DND-41 (cell line): ENCODE results near the gene PTPN6.

Source experiments
- EZH2 ChIP-seq: IDR thresholded peaks from 3 replicates; pipeline ENCODE4 v1.6.1; 2012; ENCODE audit warnings: borderline replicate concordance, low read depth, mild to moderate bottlenecking, moderate library complexity, low read length, inconsistent platforms; ENCODE audit not compliant: severe bottlenecking
- TF ChIP-seq, protein P1 (sequence below): IDR thresholded peaks from 2 replicates; pipeline ENCODE4 v1.5.1; 2012; ENCODE audit warnings: borderline replicate concordance, low read length, moderate library complexity, mild to moderate bottlenecking; ENCODE audit not compliant: poor library complexity, severe bottlenecking; ENCODE audit errors: extremely low read depth

DNA sequence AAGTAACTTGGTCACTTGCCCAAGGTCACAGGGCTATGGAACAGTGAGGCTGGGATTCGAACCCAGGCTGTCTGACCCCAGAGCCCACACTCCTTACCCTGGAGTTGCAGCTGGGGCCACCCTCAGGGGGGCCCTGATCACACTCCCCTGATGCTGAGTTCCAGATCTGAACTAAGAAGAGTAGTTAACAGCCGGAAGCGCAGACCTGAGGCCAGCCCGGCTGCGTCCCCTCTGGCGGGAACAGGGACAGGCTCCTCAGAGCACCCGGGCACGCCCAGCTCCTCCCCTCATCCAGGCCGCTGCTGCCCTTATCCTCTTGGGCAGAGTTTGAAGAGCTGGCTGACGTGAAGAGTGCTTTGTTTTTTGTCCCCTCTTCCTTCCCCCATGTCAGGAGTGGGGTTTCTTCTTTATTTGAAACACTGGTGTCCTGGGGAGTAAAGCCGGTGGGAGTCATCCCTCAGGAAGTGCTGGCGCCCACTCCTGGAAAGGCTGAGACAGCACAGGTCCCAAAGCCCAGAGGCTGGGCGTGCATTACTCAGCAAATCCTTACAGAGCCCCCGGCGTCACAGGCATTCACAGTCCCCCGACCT, 10.6 kb downstream of the PTPN6 start:
- TF ChIP-seq EZH2 = no peak
- TF ChIP-seq, protein P1, sequence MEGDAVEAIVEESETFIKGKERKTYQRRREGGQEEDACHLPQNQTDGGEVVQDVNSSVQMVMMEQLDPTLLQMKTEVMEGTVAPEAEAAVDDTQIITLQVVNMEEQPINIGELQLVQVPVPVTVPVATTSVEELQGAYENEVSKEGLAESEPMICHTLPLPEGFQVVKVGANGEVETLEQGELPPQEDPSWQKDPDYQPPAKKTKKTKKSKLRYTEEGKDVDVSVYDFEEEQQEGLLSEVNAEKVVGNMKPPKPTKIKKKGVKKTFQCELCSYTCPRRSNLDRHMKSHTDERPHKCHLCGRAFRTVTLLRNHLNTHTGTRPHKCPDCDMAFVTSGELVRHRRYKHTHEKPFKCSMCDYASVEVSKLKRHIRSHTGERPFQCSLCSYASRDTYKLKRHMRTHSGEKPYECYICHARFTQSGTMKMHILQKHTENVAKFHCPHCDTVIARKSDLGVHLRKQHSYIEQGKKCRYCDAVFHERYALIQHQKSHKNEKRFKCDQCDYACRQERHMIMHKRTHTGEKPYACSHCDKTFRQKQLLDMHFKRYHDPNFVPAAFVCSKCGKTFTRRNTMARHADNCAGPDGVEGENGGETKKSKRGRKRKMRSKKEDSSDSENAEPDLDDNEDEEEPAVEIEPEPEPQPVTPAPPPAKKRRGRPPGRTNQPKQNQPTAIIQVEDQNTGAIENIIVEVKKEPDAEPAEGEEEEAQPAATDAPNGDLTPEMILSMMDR = peak; percentile 55
